Left ventricle myocardium inferior (tissue), 1 donor: ENCODE data around the gene LRP2BP. TPM values are rescaled to one million over a fixed set of nuclear protein-coding genes. Genes with fewer than 3 reads are reported as not detected.

Source experiments
- DNase-seq: peaks from one replicate; pipeline ENCODE4 v3.0.0-alpha.2; 2020
- H3K27ac ChIP-seq: fragments of 200-600 bp; replicated peaks from 2 replicates; pipeline ENCODE4 v1.8.0; 2021
- H3K27me3 ChIP-seq: fragments of 200-600 bp; 2 replicates; pipeline ENCODE4 v1.8.0; 2021; ENCODE audit warnings: low read depth
- H3K36me3 ChIP-seq: fragments of 200-600 bp; 2 replicates; pipeline ENCODE4 v1.8.0; 2021
- H3K4me1 ChIP-seq: fragments of 200-600 bp; 2 replicates; pipeline ENCODE4 v1.8.0; 2021
- H3K4me3 ChIP-seq: fragments of 200-600 bp; 2 replicates; pipeline ENCODE4 v1.8.0; 2021; ENCODE audit warnings: mild to moderate bottlenecking, moderate library complexity
- H3K9me3 ChIP-seq: fragments of 200-600 bp; replicated peaks from 2 replicates; pipeline ENCODE4 v1.8.0; 2021
- intact Hi-C: fragments of 100-400 bp; cut with micrococcal nuclease; formaldehyde crosslinking; loops from one replicate; pipeline ENCODE4 v1.11.0; 2022
- total RNA-seq: library from RNA; stranded (reverse); fragmentation: NEBNext Ultra II Directional; extraction: Animal tissue kit (Norgen Biotek cat#: 25700); gene quantifications from one replicate; pipeline ENCODE4 v1.2.1, GENCODE V29; 2021
- TF ChIP-seq, protein P1 (sequence below): fragments of 200-600 bp; IDR thresholded peaks from 2 replicates; pipeline ENCODE4 v1.8.0; 2021; ENCODE audit warnings: antibody characterized with exemption, mild to moderate bottlenecking, borderline replicate concordance
- donor health status: DM: no; HTN: yes; CAD: no; lungs with severe emphysema.

LRP2BP gene
- total RNA-seq, 1 donor from 2014 or later: 2.8 TPM

DNA sequence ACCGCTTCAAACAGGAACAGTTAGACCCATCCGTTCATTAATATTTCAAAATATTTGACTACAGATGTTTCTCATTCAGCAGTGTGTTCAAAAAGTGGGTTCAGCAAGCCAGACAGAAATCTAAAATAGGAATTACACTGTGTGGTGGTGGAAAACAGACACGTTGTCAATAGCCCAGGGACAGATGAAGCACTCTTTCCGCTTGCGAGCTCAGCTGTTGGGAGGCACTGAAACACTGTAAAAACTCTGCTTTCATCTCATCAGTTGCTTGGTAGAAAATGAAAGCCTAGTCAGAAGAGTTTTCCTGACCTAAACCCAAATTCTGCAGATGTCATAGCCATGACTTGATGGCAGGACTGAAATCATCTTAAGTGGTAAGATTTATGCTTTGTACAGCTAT lies 38.5 kb downstream of the LRP2BP start:
- TF ChIP-seq, protein P1, sequence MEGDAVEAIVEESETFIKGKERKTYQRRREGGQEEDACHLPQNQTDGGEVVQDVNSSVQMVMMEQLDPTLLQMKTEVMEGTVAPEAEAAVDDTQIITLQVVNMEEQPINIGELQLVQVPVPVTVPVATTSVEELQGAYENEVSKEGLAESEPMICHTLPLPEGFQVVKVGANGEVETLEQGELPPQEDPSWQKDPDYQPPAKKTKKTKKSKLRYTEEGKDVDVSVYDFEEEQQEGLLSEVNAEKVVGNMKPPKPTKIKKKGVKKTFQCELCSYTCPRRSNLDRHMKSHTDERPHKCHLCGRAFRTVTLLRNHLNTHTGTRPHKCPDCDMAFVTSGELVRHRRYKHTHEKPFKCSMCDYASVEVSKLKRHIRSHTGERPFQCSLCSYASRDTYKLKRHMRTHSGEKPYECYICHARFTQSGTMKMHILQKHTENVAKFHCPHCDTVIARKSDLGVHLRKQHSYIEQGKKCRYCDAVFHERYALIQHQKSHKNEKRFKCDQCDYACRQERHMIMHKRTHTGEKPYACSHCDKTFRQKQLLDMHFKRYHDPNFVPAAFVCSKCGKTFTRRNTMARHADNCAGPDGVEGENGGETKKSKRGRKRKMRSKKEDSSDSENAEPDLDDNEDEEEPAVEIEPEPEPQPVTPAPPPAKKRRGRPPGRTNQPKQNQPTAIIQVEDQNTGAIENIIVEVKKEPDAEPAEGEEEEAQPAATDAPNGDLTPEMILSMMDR: no peak
- Histone ChIP-seq H3K36me3 (peaks cover 30% of the 10 kb centered on the region), H3K4me1 (no peaks in the 10 kb centered on the region), H3K27me3 (no peaks in the 10 kb centered on the region), H3K4me3 (no peak overlapping the region), H3K27ac (no peak overlapping the region), H3K9me3 (no peaks in the 10 kb centered on the region)
- no peak for DNase-seq
- intact Hi-C loops: no loop called here

- H3K9me3 ChIP-seq: no peaks in the 10 kb centered on the region
- TF ChIP-seq, protein P1: no peak
- H3K4me3 ChIP-seq: no peak overlapping the region
- peaks cover 57% of the 10 kb centered on the region for H3K36me3 ChIP-seq
- no peaks in the 10 kb centered on the region for H3K4me1 ChIP-seq
- DNase-seq: no peak
- no peak overlapping the region for H3K27ac ChIP-seq
- intact Hi-C loops: no loop called here
- no peaks in the 10 kb centered on the region for H3K27me3 ChIP-seq
These were observed 43.0 kb downstream of the LRP2BP start for GRCh38 chr4:185352741-185353140.

DNA sequence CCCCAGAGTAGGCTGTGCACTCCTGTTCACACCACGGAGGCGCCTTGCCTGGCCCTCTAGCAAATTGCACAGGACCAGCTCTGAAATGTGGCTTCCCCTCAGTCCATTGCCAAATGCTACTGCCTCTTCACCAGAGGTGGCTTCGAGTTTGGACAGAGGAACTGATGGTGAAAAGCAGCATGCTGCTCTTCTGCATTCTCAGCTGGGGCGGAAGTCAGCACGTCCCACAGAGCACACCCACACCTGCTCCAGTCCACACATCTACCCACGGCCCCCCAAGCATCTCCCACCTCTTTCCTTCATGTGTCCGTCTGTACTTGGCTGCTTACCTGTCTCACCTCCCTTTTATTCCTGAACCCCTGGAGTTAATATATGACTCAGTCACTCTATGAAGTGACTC lies 43.5 kb downstream of the LRP2BP start:
- TF ChIP-seq, protein P1: no peak
- Histone ChIP-seq H3K4me3 (no peak overlapping the region), H3K27ac (no peak overlapping the region), H3K27me3 (no peaks in the 10 kb centered on the region), H3K9me3 (no peaks in the 10 kb centered on the region), H3K4me1 (no peaks in the 10 kb centered on the region), H3K36me3 (peaks cover 62% of the 10 kb centered on the region)
- intact Hi-C loops: no loop called here
- DNase-seq: no peak

GRCh38 chr4:185351691-185352090 lies 44.0 kb downstream of the LRP2BP start:
- Histone ChIP-seq H3K27ac (no peak overlapping the region), H3K36me3 (peaks cover 67% of the 10 kb centered on the region), H3K4me1 (no peaks in the 10 kb centered on the region), H3K9me3 (no peaks in the 10 kb centered on the region), H3K4me3 (no peak overlapping the region), H3K27me3 (no peaks in the 10 kb centered on the region)
- DNase-seq: no peak
- TF ChIP-seq, protein P1: no peak
- intact Hi-C loops: no loop called here

- Histone ChIP-seq H3K27ac (no peak overlapping the region), H3K27me3 (no peaks in the 10 kb centered on the region), H3K4me3 (no peak overlapping the region), H3K4me1 (peaks cover 19% of the 10 kb centered on the region), H3K36me3 (peaks cover 55% of the 10 kb centered on the region), H3K9me3 (no peaks in the 10 kb centered on the region)
- no peak for DNase-seq
- intact Hi-C loops: no loop called here
- TF ChIP-seq, protein P1: no peak
These were observed 48.6 kb downstream of the LRP2BP start for GRCh38 chr4:185346975-185347601.
